Measurements from ENCODE around the gene TTC21A.

Gene TTC21A

GRCh38 chr3:39149498-39150147 lies 42.1 kb downstream of the TTC21A start:
- H3K36me3 ChIP-seq (ENCODE audit: control insufficient read depth in 2 of 2, insufficient read depth in 2 of 2, low read length in 2 of 2): peaks cover 5 to 15% of the 10 kb centered on the region in 2 donors
- H3K27me3 ChIP-seq (ENCODE audit: control insufficient read depth in 2 of 2, insufficient read depth in 2 of 2, low read length in 2 of 2): no peaks in the 10 kb centered on the region
- H3K9me3 ChIP-seq (ENCODE audit: control insufficient read depth in 2 of 2, low read length in 2 of 2): no peaks in the 10 kb centered on the region
- H3K4me3 ChIP-seq (ENCODE audit: low read length in 2 of 2): no peak overlapping the region
- H3K27ac ChIP-seq (ENCODE audit: low read depth in 2 of 2, low read length in 2 of 2): peak overlapping the region; percentile 87 to 89
- peak overlapping the region in 1 of 2 donors; percentile 13 for H3K9ac ChIP-seq (ENCODE audit: low read depth in 1 of 2, low read length in 2 of 2)
- H3K4me1 ChIP-seq (ENCODE audit: control insufficient read depth in 2 of 2, insufficient read depth in 2 of 2, low read length in 2 of 2): peaks cover 73 to 74% of the 10 kb centered on the region in 2 donors

GRCh38 chr3:39150148-39150802 lies 42.8 kb downstream of the TTC21A start:
- H3K9ac ChIP-seq (ENCODE audit: low read depth in 1 of 2, low read length in 2 of 2): peak overlapping the region; percentile 52 to 99
- H3K27ac ChIP-seq (ENCODE audit: low read depth in 2 of 2, low read length in 2 of 2): peak overlapping the region; percentile 98 to 99
- H3K27me3 ChIP-seq (ENCODE audit: control insufficient read depth in 2 of 2, insufficient read depth in 2 of 2, low read length in 2 of 2): no peaks in the 10 kb centered on the region
- peak overlapping the region; percentile 51 to 98 for H3K4me3 ChIP-seq (ENCODE audit: low read length in 2 of 2)
- peaks cover 0 to 9% of the 10 kb centered on the region in 2 donors for H3K36me3 ChIP-seq (ENCODE audit: control insufficient read depth in 2 of 2, insufficient read depth in 2 of 2, low read length in 2 of 2)
- H3K9me3 ChIP-seq (ENCODE audit: control insufficient read depth in 2 of 2, low read length in 2 of 2): no peaks in the 10 kb centered on the region
- H3K4me1 ChIP-seq (ENCODE audit: control insufficient read depth in 2 of 2, insufficient read depth in 2 of 2, low read length in 2 of 2): peaks cover 73 to 79% of the 10 kb centered on the region in 2 donors

DNA sequence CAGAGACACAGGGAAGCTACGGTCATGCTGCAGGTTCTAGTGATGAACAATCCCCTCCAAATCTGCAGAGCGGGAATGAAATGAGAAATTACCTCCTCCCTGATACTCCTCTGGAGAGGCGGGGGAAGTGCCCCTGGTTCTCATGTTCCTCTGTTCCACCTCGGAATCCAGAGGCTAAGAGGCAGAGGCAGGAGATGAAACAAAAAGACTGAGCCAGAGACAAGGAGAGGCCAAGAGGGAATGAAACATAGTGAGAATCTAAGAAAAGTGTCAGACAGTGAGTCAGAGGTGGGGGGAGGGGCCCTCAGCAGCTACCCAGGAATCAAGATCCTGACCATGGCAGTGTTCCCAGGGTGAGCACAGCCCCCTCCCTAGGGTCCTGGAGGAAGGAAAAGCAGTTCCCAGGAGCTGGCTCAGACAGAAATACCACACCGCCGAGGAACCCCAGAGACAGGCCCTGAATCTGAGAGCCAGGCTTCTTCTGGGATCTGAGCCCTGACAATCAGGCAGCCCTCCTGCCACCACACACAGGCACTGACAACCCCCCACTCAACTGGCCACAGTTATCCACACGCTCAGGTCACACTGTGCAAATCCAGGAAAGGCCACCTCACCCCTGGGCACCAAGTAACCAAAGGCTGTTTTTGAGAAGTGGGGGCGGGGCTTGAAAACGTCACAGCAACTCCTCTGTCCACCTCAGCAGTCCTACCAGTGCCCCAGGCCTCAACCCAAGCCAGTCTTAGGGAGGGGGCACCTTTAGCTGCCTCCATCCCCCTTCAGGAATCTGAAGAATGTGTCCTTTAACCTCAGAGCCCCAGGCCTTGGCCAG lies 43.5 kb downstream of the TTC21A start:
- Histone ChIP-seq H3K27me3 (ENCODE audit: control insufficient read depth in 2 of 2, insufficient read depth in 2 of 2, low read length in 2 of 2) (no peaks in the 10 kb centered on the region), H3K4me1 (ENCODE audit: control insufficient read depth in 2 of 2, insufficient read depth in 2 of 2, low read length in 2 of 2) (peaks cover 68 to 78% of the 10 kb centered on the region in 2 donors), H3K4me3 (ENCODE audit: low read length in 2 of 2) (peak overlapping the region; percentile 95 to 98), H3K36me3 (ENCODE audit: control insufficient read depth in 2 of 2, insufficient read depth in 2 of 2, low read length in 2 of 2) (peaks cover 0 to 2% of the 10 kb centered on the region in 2 donors), H3K9ac (ENCODE audit: low read depth in 1 of 2, low read length in 2 of 2) (peak overlapping the region; percentile 52 to 99), H3K27ac (ENCODE audit: low read depth in 2 of 2, low read length in 2 of 2) (peak overlapping the region; percentile 98 to 99), H3K9me3 (ENCODE audit: control insufficient read depth in 2 of 2, low read length in 2 of 2) (no peaks in the 10 kb centered on the region)

GRCh38 chr3:39153977-39154279 lies 46.4 kb downstream of the TTC21A start:
- H3K9me3 ChIP-seq (ENCODE audit: control insufficient read depth in 2 of 2, low read length in 2 of 2): no peaks in the 10 kb centered on the region
- no peaks in the 10 kb centered on the region for H3K36me3 ChIP-seq (ENCODE audit: control insufficient read depth in 2 of 2, insufficient read depth in 2 of 2, low read length in 2 of 2)
- no peaks in the 10 kb centered on the region for H3K27me3 ChIP-seq (ENCODE audit: control insufficient read depth in 2 of 2, insufficient read depth in 2 of 2, low read length in 2 of 2)
- H3K9ac ChIP-seq (ENCODE audit: low read depth in 1 of 2, low read length in 2 of 2): peak overlapping the region; percentile 56 to 58
- peak overlapping the region; percentile 54 to 65 for H3K4me3 ChIP-seq (ENCODE audit: low read length in 2 of 2)
- peak overlapping the region; percentile 81 to 90 for H3K27ac ChIP-seq (ENCODE audit: low read depth in 2 of 2, low read length in 2 of 2)
- peaks cover 38 to 50% of the 10 kb centered on the region in 2 donors for H3K4me1 ChIP-seq (ENCODE audit: control insufficient read depth in 2 of 2, insufficient read depth in 2 of 2, low read length in 2 of 2)

GRCh38 chr3:39154280-39155021 lies 47.0 kb downstream of the TTC21A start:
- H3K9ac ChIP-seq (ENCODE audit: low read depth in 1 of 2, low read length in 2 of 2): peak overlapping the region in 1 of 2 donors; percentile 58
- H3K27me3 ChIP-seq (ENCODE audit: control insufficient read depth in 2 of 2, insufficient read depth in 2 of 2, low read length in 2 of 2): no peaks in the 10 kb centered on the region
- H3K4me3 ChIP-seq (ENCODE audit: low read length in 2 of 2): no peak overlapping the region
- peaks cover 33 to 45% of the 10 kb centered on the region in 2 donors for H3K4me1 ChIP-seq (ENCODE audit: control insufficient read depth in 2 of 2, insufficient read depth in 2 of 2, low read length in 2 of 2)
- H3K36me3 ChIP-seq (ENCODE audit: control insufficient read depth in 2 of 2, insufficient read depth in 2 of 2, low read length in 2 of 2): no peaks in the 10 kb centered on the region
- peak overlapping the region; percentile 81 to 90 for H3K27ac ChIP-seq (ENCODE audit: low read depth in 2 of 2, low read length in 2 of 2)
- H3K9me3 ChIP-seq (ENCODE audit: control insufficient read depth in 2 of 2, low read length in 2 of 2): no peaks in the 10 kb centered on the region

- no peak overlapping the region for H3K9ac ChIP-seq (ENCODE audit: low read depth in 1 of 2, low read length in 2 of 2)
- no peaks in the 10 kb centered on the region for H3K27me3 ChIP-seq (ENCODE audit: control insufficient read depth in 2 of 2, insufficient read depth in 2 of 2, low read length in 2 of 2)
- H3K4me3 ChIP-seq (ENCODE audit: low read length in 2 of 2): no peak overlapping the region
- peaks cover 14 to 27% of the 10 kb centered on the region in 2 donors for H3K4me1 ChIP-seq (ENCODE audit: control insufficient read depth in 2 of 2, insufficient read depth in 2 of 2, low read length in 2 of 2)
- H3K9me3 ChIP-seq (ENCODE audit: control insufficient read depth in 2 of 2, low read length in 2 of 2): no peaks in the 10 kb centered on the region
- H3K36me3 ChIP-seq (ENCODE audit: control insufficient read depth in 2 of 2, insufficient read depth in 2 of 2, low read length in 2 of 2): no peaks in the 10 kb centered on the region
- H3K27ac ChIP-seq (ENCODE audit: low read depth in 2 of 2, low read length in 2 of 2): no peak overlapping the region
Observed at GRCh38 chr3:39156421-39156820, 48.9 kb downstream of the TTC21A start.

DNA sequence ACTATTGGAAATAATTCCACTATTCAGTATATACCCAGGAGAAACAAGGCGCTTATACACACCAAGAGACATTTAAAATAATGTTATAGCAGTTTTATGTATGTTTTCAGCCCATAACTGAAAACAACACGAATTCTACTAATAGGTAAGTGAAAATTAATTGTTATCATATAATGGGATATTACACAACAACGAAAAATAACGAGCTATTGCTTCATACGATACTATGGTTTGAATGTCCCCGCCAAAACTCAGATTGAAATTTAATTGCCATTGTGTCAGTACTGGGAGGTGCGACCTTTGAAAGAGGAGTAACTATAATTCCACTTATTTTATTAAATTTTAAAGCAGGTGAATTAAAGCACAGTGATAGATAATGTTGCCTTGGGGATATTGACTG lies 49.9 kb downstream of the TTC21A start:
- H3K4me1 ChIP-seq (ENCODE audit: control insufficient read depth in 2 of 2, insufficient read depth in 2 of 2, low read length in 2 of 2): peaks cover 5 to 17% of the 10 kb centered on the region in 2 donors

GRCh38 chr3:39158148-39158715 lies 50.8 kb downstream of the TTC21A start:
- Histone ChIP-seq H3K9me3 (ENCODE audit: control insufficient read depth in 2 of 2, low read length in 2 of 2) (no peaks in the 10 kb centered on the region), H3K36me3 (ENCODE audit: control insufficient read depth in 2 of 2, insufficient read depth in 2 of 2, low read length in 2 of 2) (no peaks in the 10 kb centered on the region), H3K27me3 (ENCODE audit: control insufficient read depth in 2 of 2, insufficient read depth in 2 of 2, low read length in 2 of 2) (no peaks in the 10 kb centered on the region), H3K4me1 (ENCODE audit: control insufficient read depth in 2 of 2, insufficient read depth in 2 of 2, low read length in 2 of 2) (peaks cover 4 to 14% of the 10 kb centered on the region in 2 donors), H3K27ac (ENCODE audit: low read depth in 2 of 2, low read length in 2 of 2) (no peak overlapping the region), H3K4me3 (ENCODE audit: low read length in 2 of 2) (no peak overlapping the region), H3K9ac (ENCODE audit: low read depth in 1 of 2, low read length in 2 of 2) (no peak overlapping the region)

More for the DNA sequence above, 49.9 kb downstream of the TTC21A start:
- Histone ChIP-seq H3K9me3 (ENCODE audit: control insufficient read depth in 2 of 2, low read length in 2 of 2) (no peaks in the 10 kb centered on the region), H3K4me3 (ENCODE audit: low read length in 2 of 2) (no peak overlapping the region), H3K27ac (ENCODE audit: low read depth in 2 of 2, low read length in 2 of 2) (no peak overlapping the region), H3K36me3 (ENCODE audit: control insufficient read depth in 2 of 2, insufficient read depth in 2 of 2, low read length in 2 of 2) (no peaks in the 10 kb centered on the region), H3K9ac (ENCODE audit: low read depth in 1 of 2, low read length in 2 of 2) (no peak overlapping the region), H3K27me3 (ENCODE audit: control insufficient read depth in 2 of 2, insufficient read depth in 2 of 2, low read length in 2 of 2) (no peaks in the 10 kb centered on the region)

DNA sequence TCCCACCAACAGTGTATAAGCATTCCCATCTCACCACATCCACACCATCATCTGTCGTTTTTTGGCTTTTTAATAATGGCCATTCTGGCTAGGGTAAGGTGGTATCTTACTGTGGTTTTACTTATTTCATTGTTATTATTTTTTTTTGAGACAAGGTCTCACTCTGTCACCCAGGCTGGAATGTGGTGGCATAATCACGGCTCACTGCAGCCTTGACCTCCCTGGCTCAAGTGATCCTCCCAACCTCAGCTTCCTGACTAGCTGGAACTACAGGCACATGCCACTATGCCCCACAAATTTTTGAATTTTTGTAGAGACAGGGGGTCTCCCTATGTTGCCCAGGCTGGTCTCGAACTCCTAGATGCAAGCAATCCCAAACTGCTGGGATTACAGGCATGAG lies 56.9 kb downstream of the TTC21A start:
- H3K27me3 ChIP-seq (ENCODE audit: control insufficient read depth in 2 of 2, insufficient read depth in 2 of 2, low read length in 2 of 2): no peaks in the 10 kb centered on the region
- no peaks in the 10 kb centered on the region for H3K4me1 ChIP-seq (ENCODE audit: control insufficient read depth in 2 of 2, insufficient read depth in 2 of 2, low read length in 2 of 2)
- H3K36me3 ChIP-seq (ENCODE audit: control insufficient read depth in 2 of 2, insufficient read depth in 2 of 2, low read length in 2 of 2): no peaks in the 10 kb centered on the region
- H3K9me3 ChIP-seq (ENCODE audit: control insufficient read depth in 2 of 2, low read length in 2 of 2): no peaks in the 10 kb centered on the region
- no peak overlapping the region for H3K27ac ChIP-seq (ENCODE audit: low read depth in 2 of 2, low read length in 2 of 2)
- no peak overlapping the region for H3K4me3 ChIP-seq (ENCODE audit: low read length in 2 of 2)
- no peak overlapping the region for H3K9ac ChIP-seq (ENCODE audit: low read depth in 1 of 2, low read length in 2 of 2)
